DOHH2 (cell line): ENCODE results near the gene AFF2.
A peak's percentile ranks its signal among the peaks of the same experiment; 100 is the strongest.

ENCODE experiments used
- H3F3A ChIP-seq: fragments of 200-600 bp; sonication (generic), shearing (Covaris generic); 2 replicates; pipeline ENCODE4 v1.6.0; 2016; ENCODE audit warnings: antibody characterized with exemption, mild to moderate bottlenecking; ENCODE audit not compliant: control insufficient read depth, insufficient read depth
- H3K27ac ChIP-seq: fragments of 200-600 bp; sonication (generic); 2 replicates; pipeline ENCODE4 v1.5.1; 2014; ENCODE audit warnings: low read depth, mild to moderate bottlenecking, low read length, moderate library complexity
- H3K27me3 ChIP-seq: fragments of 200-600 bp; sonication (generic); 2 replicates; pipeline ENCODE4 v1.6.1; 2014; ENCODE audit warnings: mild to moderate bottlenecking, low read length, mixed read lengths; ENCODE audit not compliant: control insufficient read depth
- H3K36me3 ChIP-seq: fragments of 200-600 bp; sonication (generic); 2 replicates; pipeline ENCODE4 v1.6.1; 2014; ENCODE audit warnings: mild to moderate bottlenecking, low read length, moderate library complexity, mixed read lengths; ENCODE audit not compliant: control insufficient read depth
- H3K4me1 ChIP-seq: fragments of 200-600 bp; sonication (generic); 2 replicates; pipeline ENCODE4 v1.6.1; 2014; ENCODE audit warnings: mild to moderate bottlenecking, low read length, mixed read lengths; ENCODE audit not compliant: control insufficient read depth
- H3K4me2 ChIP-seq: fragments of 200-600 bp; sonication (generic); 2 replicates; pipeline ENCODE4 v1.6.0; 2014; ENCODE audit warnings: mild to moderate bottlenecking, low read length, moderate library complexity
- H3K4me3 ChIP-seq: fragments of 200-600 bp; sonication (generic); 2 replicates; pipeline ENCODE4 v1.5.1; 2014; ENCODE audit warnings: mild to moderate bottlenecking, low read length, mixed read lengths
- H3K79me2 ChIP-seq: fragments of 200-600 bp; sonication (generic); 2 replicates; pipeline ENCODE4 v1.6.1; 2014; ENCODE audit warnings: mild to moderate bottlenecking, low read length, mixed read lengths; ENCODE audit not compliant: control insufficient read depth
- H3K9me2 ChIP-seq: fragments of 200-600 bp; sonication (generic); replicated peaks from 2 replicates; pipeline ENCODE4 v1.6.1; 2014; ENCODE audit warnings: mild to moderate bottlenecking, low read length, mixed read lengths; ENCODE audit not compliant: control insufficient read depth
- H3K9me3 ChIP-seq: fragments of 200-600 bp; sonication (generic); 2 replicates; pipeline ENCODE4 v1.6.1; 2014; ENCODE audit warnings: antibody characterized with exemption, low read length, mixed read lengths; ENCODE audit not compliant: control insufficient read depth, insufficient read depth
- H4K20me1 ChIP-seq: fragments of 200-600 bp; sonication (generic); 2 replicates; pipeline ENCODE4 v1.6.0; 2014; ENCODE audit warnings: low read depth, mild to moderate bottlenecking, antibody characterized with exemption, low read length, moderate library complexity; ENCODE audit not compliant: control insufficient read depth, insufficient read depth
- CTCF ChIP-seq: fragments of 200-600 bp; sonication (generic); IDR thresholded peaks from one replicate; pipeline ENCODE4 v1.5.1; 2014; ENCODE audit warnings: antibody characterized with exemption, mild to moderate bottlenecking, low read depth, low read length; ENCODE audit not compliant: poor library complexity, severe bottlenecking
- EZH2phosphoT487 ChIP-seq: fragments of 200-600 bp; sonication (generic); IDR thresholded peaks from 2 replicates; pipeline ENCODE4 v1.6.1; 2017; ENCODE audit warnings: borderline replicate concordance, mild to moderate bottlenecking, antibody characterized with exemption, low read length, moderate library complexity, mixed read lengths

AFF2 gene

GRCh38 chrX:148647651-148648050 lies 147.2 kb downstream of the AFF2 start:
- no peak for TF ChIP-seq EZH2phosphoT487
- TF ChIP-seq CTCF, result no peak
- Histone ChIP-seq H3K36me3 (peaks cover 22% of the 10 kb centered on the region), H3K9me2 (no peaks in the 10 kb centered on the region), H3F3A (no peaks in the 10 kb centered on the region), H3K4me3 (no peak overlapping the region), H3K27ac (no peak overlapping the region), H3K9me3 (no peaks in the 10 kb centered on the region), H3K4me1 (peaks cover 35% of the 10 kb centered on the region), H4K20me1 (no peaks in the 10 kb centered on the region), H3K27me3 (no peaks in the 10 kb centered on the region), H3K4me2 (no peak overlapping the region), H3K79me2 (peaks cover 96% of the 10 kb centered on the region)

GRCh38 chrX:148649145-148649795 lies 148.9 kb downstream of the AFF2 start:
- H3K27me3 ChIP-seq, result no peaks in the 10 kb centered on the region
- H3F3A ChIP-seq, result no peaks in the 10 kb centered on the region
- H3K4me1 ChIP-seq, result peaks cover 30% of the 10 kb centered on the region
- no peaks in the 10 kb centered on the region for H4K20me1 ChIP-seq
- H3K27ac ChIP-seq, result no peak overlapping the region
- no peaks in the 10 kb centered on the region for H3K9me3 ChIP-seq
- no peak for TF ChIP-seq CTCF
- TF ChIP-seq EZH2phosphoT487, result no peak
- H3K79me2 ChIP-seq, result peaks cover 96% of the 10 kb centered on the region
- no peak overlapping the region for H3K4me3 ChIP-seq
- no peaks in the 10 kb centered on the region for H3K9me2 ChIP-seq
- H3K36me3 ChIP-seq, result peaks cover 35% of the 10 kb centered on the region
- no peak overlapping the region for H3K4me2 ChIP-seq

- Histone ChIP-seq H4K20me1 (no peaks in the 10 kb centered on the region), H3K4me2 (peak overlapping the region; percentile 74), H3K4me3 (peak overlapping the region; percentile 54), H3K9me2 (no peaks in the 10 kb centered on the region), H3K79me2 (peaks cover 95% of the 10 kb centered on the region), H3K36me3 (peaks cover 86% of the 10 kb centered on the region), H3K27me3 (no peaks in the 10 kb centered on the region), H3K4me1 (peaks cover 41% of the 10 kb centered on the region), H3F3A (0 out of 2 replicates have a peak, but pooled peaks cover 4% of the 10 kb centered on the region), H3K27ac (peak overlapping the region; percentile 85), H3K9me3 (peaks cover 6% of the 10 kb centered on the region; the same call in 1 of the 2 replicates)
- TF ChIP-seq CTCF, result no peak
- TF ChIP-seq EZH2phosphoT487, result no peak
These were observed 157.8 kb downstream of the AFF2 start for GRCh38 chrX:148658115-148658730.
